ENCODE measurements around the gene AP1B1. TPM values are rescaled to one million over a fixed set of nuclear protein-coding genes. Genes with fewer than 3 reads are reported as not detected.

Gene AP1B1
- total and polyA plus RNA-seq, 2 of the 8 experiments (the other 6 are each of a cell fraction or from before 2014, with no cell fraction given), result 64.2 to 86.8 TPM

DNA sequence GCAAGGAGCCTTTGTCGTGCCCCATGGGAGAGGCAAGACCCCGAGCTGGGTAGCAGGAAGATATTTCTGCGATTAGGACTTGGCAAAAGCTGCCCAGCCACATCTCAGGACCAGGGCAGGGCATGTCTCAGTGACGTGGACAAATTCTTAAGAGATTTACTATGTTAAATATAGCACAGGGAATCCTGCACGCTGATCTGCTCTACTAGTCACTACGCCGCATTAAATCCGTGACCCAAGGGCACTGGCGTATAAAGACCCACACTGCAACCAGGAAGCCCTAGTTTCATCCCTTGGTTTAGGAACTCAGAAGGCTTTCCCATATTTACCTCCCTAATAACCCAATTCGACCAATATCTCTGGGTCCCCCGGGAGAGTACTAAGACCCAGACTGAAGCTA is 35.1 kb downstream of the AP1B1 start:
- no peak overlapping the region for H2BK12ac ChIP-seq (ENCODE audit: low read depth, low read length)
- no peak overlapping the region for H3K27ac ChIP-seq (ENCODE audit: low read depth, low read length)
- peaks cover 3 to 5% of the 10 kb centered on the region in 2 experiments for H4K20me1 ChIP-seq (replicated peaks in 1 of 2; ENCODE audit: control insufficient read depth in 1 of 2, insufficient read depth in 2 of 2, low read length in 2 of 2)
- DNase-seq (ENCODE audit: low read depth in 1 of 2, low spot score in 2 of 2), result no peak
- H3K36me3 ChIP-seq (ENCODE audit: control insufficient read depth in 2 of 4, insufficient read depth in 4 of 4, low read length in 3 of 4), result peaks cover 23 to 44% (median 33%) of the 10 kb centered on the region in 4 experiments
- H3K14ac ChIP-seq (ENCODE audit: insufficient read length), result no peak overlapping the region
- no peak overlapping the region for H2BK20ac ChIP-seq (ENCODE audit: low read length)
- no peaks in the 10 kb centered on the region for H3K79me2 ChIP-seq (ENCODE audit: control insufficient read depth in 1 of 2, insufficient read depth in 2 of 2, low read length in 2 of 2)
- H3K4ac ChIP-seq (replicated peaks; ENCODE audit: insufficient read length, low read depth, low read length), result no peak overlapping the region
- H3K23me2 ChIP-seq (ENCODE audit: low read depth, low read length), result no peaks in the 10 kb centered on the region
- no peak overlapping the region for H3K9ac ChIP-seq (replicated peaks in 1 of 4; ENCODE audit: extremely low read depth in 1 of 4, low read depth in 3 of 4, low read length in 3 of 4)
- H4K8ac ChIP-seq (ENCODE audit: extremely low read depth, insufficient read depth, low read length), result no peak overlapping the region
- no peak overlapping the region for H3K23ac ChIP-seq (ENCODE audit: insufficient read length)
- H3K18ac ChIP-seq (ENCODE audit: extremely low read depth, low read length), result no peak overlapping the region
- no peak overlapping the region for H2BK120ac ChIP-seq (replicated peaks; ENCODE audit: low read depth, low read length)
- H3K4me3 ChIP-seq (ENCODE audit: extremely low read depth in 1 of 4, insufficient read depth in 2 of 4, low read depth in 3 of 4, low read length in 4 of 4), result no peak overlapping the region
- no peak overlapping the region for H3K56ac ChIP-seq (replicated peaks; ENCODE audit: insufficient read length, low read depth, low read length)
- CTCF ChIA-PET (ENCODE audit: partially characterized antibody), result interaction anchor here (1.1 to 1.2 kb wide), 2 partner anchors 13 to 23 kb away, joined by 4 to 5 read pairs; no protein-coding TSS in a partner anchor
- H4K91ac ChIP-seq (replicated peaks; ENCODE audit: insufficient read length, low read length), result no peak overlapping the region
- no peaks in the 10 kb centered on the region for H3K9me3 ChIP-seq (ENCODE audit: insufficient read depth in 2 of 2, low read depth in 1 of 2, low read length in 1 of 2)
- H3K27me3 ChIP-seq (replicated peaks in 1 of 4; ENCODE audit: control insufficient read depth in 3 of 4, extremely low read depth in 1 of 4, insufficient read depth in 3 of 4, low read length in 3 of 4), result no peaks in the 10 kb centered on the region
- H3K79me1 ChIP-seq (ENCODE audit: low read depth, low read length), result no peaks in the 10 kb centered on the region; the same call in 1 of the 2 replicates
- H3K4me1 ChIP-seq (replicated peaks in 1 of 4; ENCODE audit: control insufficient read depth in 3 of 4, insufficient read depth in 4 of 4, low read length in 3 of 4), result no peaks in the 10 kb centered on the region
- POLR2A ChIA-PET (ENCODE audit: partially characterized antibody), result interaction anchor here (0.9 kb wide), 1 partner anchor 11 kb away, joined by 3 read pairs; no protein-coding TSS in a partner anchor
- no peak overlapping the region for H2AFZ ChIP-seq (ENCODE audit: low read length)
- no peak overlapping the region for H2BK15ac ChIP-seq (ENCODE audit: low read length)
- FAIRE-seq, result no peak
- no peak overlapping the region for H3K4me2 ChIP-seq (ENCODE audit: insufficient read depth in 1 of 2, low read depth in 2 of 2, low read length in 2 of 2)
- no peak overlapping the region for H2AK5ac ChIP-seq (ENCODE audit: low read depth, low read length)
- H2BK5ac ChIP-seq (ENCODE audit: low read depth, low read length), result no peak overlapping the region
- 93% methylated on average over 11 of the region's 11 CpGs; no CpG with 5 or more reads in 1 of the 2 experiments for WGBS, 2 experiments (ENCODE audit: extremely low coverage in 1 of 2, insufficient coverage in 1 of 2, insufficient read length in 1 of 2, insufficient replicate concordance in 2 of 2, low coverage in 1 of 2, low lambda C conversion rate in 2 of 2, missing lambda C conversion rate in 1 of 2)
- no peak overlapping the region for H4K5ac ChIP-seq (ENCODE audit: insufficient read length, low read depth, low read length)
- TF ChIP-seq, protein P1, sequence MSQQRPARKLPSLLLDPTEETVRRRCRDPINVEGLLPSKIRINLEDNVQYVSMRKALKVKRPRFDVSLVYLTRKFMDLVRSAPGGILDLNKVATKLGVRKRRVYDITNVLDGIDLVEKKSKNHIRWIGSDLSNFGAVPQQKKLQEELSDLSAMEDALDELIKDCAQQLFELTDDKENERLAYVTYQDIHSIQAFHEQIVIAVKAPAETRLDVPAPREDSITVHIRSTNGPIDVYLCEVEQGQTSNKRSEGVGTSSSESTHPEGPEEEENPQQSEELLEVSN (IDR thresholded peaks at IDR 0.05), result no peak
- TF ChIP-seq EZH2 (IDR thresholded peaks at IDR 0.05; ENCODE audit: low read depth, low read length, severe bottlenecking) (no peak), HDAC2 (IDR thresholded peaks at IDR 0.05; ENCODE audit: borderline replicate concordance in 1 of 2, low read depth in 2 of 2, low read length in 2 of 2) (no peak), SIRT6 (IDR thresholded peaks at IDR 0.05; ENCODE audit: low read length) (no peak), PHF8 (conservative IDR thresholded peaks at IDR 0.05; ENCODE audit: low read depth, low read length) (no peak), FOSL1 (IDR thresholded peaks at IDR 0.05; ENCODE audit: insufficient read depth, low read depth, low read length) (no peak)
- TF ChIP-seq, protein P2, sequence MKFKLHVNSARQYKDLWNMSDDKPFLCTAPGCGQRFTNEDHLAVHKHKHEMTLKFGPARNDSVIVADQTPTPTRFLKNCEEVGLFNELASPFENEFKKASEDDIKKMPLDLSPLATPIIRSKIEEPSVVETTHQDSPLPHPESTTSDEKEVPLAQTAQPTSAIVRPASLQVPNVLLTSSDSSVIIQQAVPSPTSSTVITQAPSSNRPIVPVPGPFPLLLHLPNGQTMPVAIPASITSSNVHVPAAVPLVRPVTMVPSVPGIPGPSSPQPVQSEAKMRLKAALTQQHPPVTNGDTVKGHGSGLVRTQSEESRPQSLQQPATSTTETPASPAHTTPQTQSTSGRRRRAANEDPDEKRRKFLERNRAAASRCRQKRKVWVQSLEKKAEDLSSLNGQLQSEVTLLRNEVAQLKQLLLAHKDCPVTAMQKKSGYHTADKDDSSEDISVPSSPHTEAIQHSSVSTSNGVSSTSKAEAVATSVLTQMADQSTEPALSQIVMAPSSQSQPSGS (IDR thresholded peaks at IDR 0.05; ENCODE audit: low read length), result no peak

Data from H1 (cell line).